DOHH2 (cell line): ENCODE results near the gene MLLT6.
A peak's percentile ranks its signal among the peaks of the same experiment; 100 is the strongest.

ENCODE experiments used
- H3F3A ChIP-seq: fragments of 200-600 bp; sonication (generic), shearing (Covaris generic); 2 replicates; pipeline ENCODE4 v1.6.0; 2016; ENCODE audit warnings: antibody characterized with exemption, mild to moderate bottlenecking; ENCODE audit not compliant: control insufficient read depth, insufficient read depth
- H3K27ac ChIP-seq: fragments of 200-600 bp; sonication (generic); 2 replicates; pipeline ENCODE4 v1.5.1; 2014; ENCODE audit warnings: low read depth, mild to moderate bottlenecking, low read length, moderate library complexity
- H3K27me3 ChIP-seq: fragments of 200-600 bp; sonication (generic); 2 replicates; pipeline ENCODE4 v1.6.1; 2014; ENCODE audit warnings: mild to moderate bottlenecking, low read length, mixed read lengths; ENCODE audit not compliant: control insufficient read depth
- H3K36me3 ChIP-seq: fragments of 200-600 bp; sonication (generic); 2 replicates; pipeline ENCODE4 v1.6.1; 2014; ENCODE audit warnings: mild to moderate bottlenecking, low read length, moderate library complexity, mixed read lengths; ENCODE audit not compliant: control insufficient read depth
- H3K4me1 ChIP-seq: fragments of 200-600 bp; sonication (generic); 2 replicates; pipeline ENCODE4 v1.6.1; 2014; ENCODE audit warnings: mild to moderate bottlenecking, low read length, mixed read lengths; ENCODE audit not compliant: control insufficient read depth
- H3K4me2 ChIP-seq: fragments of 200-600 bp; sonication (generic); 2 replicates; pipeline ENCODE4 v1.6.0; 2014; ENCODE audit warnings: mild to moderate bottlenecking, low read length, moderate library complexity
- H3K4me3 ChIP-seq: fragments of 200-600 bp; sonication (generic); 2 replicates; pipeline ENCODE4 v1.5.1; 2014; ENCODE audit warnings: mild to moderate bottlenecking, low read length, mixed read lengths
- H3K79me2 ChIP-seq: fragments of 200-600 bp; sonication (generic); 2 replicates; pipeline ENCODE4 v1.6.1; 2014; ENCODE audit warnings: mild to moderate bottlenecking, low read length, mixed read lengths; ENCODE audit not compliant: control insufficient read depth
- H3K9me2 ChIP-seq: fragments of 200-600 bp; sonication (generic); replicated peaks from 2 replicates; pipeline ENCODE4 v1.6.1; 2014; ENCODE audit warnings: mild to moderate bottlenecking, low read length, mixed read lengths; ENCODE audit not compliant: control insufficient read depth
- H3K9me3 ChIP-seq: fragments of 200-600 bp; sonication (generic); 2 replicates; pipeline ENCODE4 v1.6.1; 2014; ENCODE audit warnings: antibody characterized with exemption, low read length, mixed read lengths; ENCODE audit not compliant: control insufficient read depth, insufficient read depth
- H4K20me1 ChIP-seq: fragments of 200-600 bp; sonication (generic); 2 replicates; pipeline ENCODE4 v1.6.0; 2014; ENCODE audit warnings: low read depth, mild to moderate bottlenecking, antibody characterized with exemption, low read length, moderate library complexity; ENCODE audit not compliant: control insufficient read depth, insufficient read depth
- EZH2phosphoT487 ChIP-seq: fragments of 200-600 bp; sonication (generic); IDR thresholded peaks from 2 replicates; pipeline ENCODE4 v1.6.1; 2017; ENCODE audit warnings: borderline replicate concordance, mild to moderate bottlenecking, antibody characterized with exemption, low read length, moderate library complexity, mixed read lengths
- TF ChIP-seq, protein P1 (sequence below): fragments of 200-600 bp; sonication (generic); IDR thresholded peaks from one replicate; pipeline ENCODE4 v1.5.1; 2014; ENCODE audit warnings: antibody characterized with exemption, mild to moderate bottlenecking, low read depth, low read length; ENCODE audit not compliant: poor library complexity, severe bottlenecking

The MLLT6 gene

DNA sequence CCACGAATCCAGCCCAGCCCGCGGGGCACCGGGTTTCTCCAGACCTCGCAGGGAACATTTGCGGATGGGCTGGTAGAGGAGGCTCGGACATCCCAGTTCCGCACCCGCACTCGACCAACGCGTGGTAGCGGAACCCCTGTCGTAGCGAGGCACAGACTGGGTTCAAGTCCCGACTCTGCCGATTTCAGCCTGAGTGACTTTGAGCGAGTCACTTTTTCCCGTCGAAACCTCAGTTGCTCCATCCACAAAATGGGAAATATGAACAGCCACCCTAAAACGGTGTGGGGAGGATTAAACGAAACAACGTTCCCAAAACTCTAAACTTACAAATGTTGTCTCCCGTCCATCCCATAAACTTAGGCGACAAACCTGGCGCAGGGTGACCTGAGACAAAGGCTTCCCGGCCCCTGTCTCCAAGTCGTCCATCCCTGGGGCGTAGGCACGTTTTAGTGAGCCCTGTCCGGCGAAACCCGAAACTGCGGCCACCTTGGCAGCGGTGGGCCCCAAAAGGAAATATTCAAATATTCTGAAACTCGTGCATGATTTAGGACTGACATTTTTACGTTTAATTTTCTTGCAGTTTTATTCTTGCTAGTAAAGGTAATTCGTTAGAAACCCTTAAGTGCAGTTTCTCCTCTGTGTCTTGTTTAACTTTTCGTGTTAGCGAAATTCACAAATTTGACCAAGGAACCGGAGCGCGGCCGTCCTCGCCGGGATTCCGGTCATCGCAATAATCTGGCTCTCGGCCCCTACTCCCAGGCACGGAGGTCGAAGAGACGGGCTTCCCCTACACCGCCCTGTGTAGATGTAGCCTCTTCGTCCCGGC is 1.9 kb upstream of the MLLT6 start:
- H3K27ac ChIP-seq = peak overlapping the region; percentile 91
- H3K9me2 ChIP-seq = no peaks in the 10 kb centered on the region
- H3K4me3 ChIP-seq = peak overlapping the region; percentile 88
- H3K4me1 ChIP-seq = peaks cover 48% of the 10 kb centered on the region
- H3K27me3 ChIP-seq = no peaks in the 10 kb centered on the region
- H3K36me3 ChIP-seq = peaks cover 28% of the 10 kb centered on the region
- H3K79me2 ChIP-seq = peaks cover 41% of the 10 kb centered on the region
- no peak for TF ChIP-seq EZH2phosphoT487
- TF ChIP-seq, protein P1, sequence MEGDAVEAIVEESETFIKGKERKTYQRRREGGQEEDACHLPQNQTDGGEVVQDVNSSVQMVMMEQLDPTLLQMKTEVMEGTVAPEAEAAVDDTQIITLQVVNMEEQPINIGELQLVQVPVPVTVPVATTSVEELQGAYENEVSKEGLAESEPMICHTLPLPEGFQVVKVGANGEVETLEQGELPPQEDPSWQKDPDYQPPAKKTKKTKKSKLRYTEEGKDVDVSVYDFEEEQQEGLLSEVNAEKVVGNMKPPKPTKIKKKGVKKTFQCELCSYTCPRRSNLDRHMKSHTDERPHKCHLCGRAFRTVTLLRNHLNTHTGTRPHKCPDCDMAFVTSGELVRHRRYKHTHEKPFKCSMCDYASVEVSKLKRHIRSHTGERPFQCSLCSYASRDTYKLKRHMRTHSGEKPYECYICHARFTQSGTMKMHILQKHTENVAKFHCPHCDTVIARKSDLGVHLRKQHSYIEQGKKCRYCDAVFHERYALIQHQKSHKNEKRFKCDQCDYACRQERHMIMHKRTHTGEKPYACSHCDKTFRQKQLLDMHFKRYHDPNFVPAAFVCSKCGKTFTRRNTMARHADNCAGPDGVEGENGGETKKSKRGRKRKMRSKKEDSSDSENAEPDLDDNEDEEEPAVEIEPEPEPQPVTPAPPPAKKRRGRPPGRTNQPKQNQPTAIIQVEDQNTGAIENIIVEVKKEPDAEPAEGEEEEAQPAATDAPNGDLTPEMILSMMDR = no peak
- H3K9me3 ChIP-seq = no peaks in the 10 kb centered on the region
- H3F3A ChIP-seq = peaks cover 36% of the 10 kb centered on the region
- H3K4me2 ChIP-seq = peak overlapping the region; percentile 97
- H4K20me1 ChIP-seq = peaks cover 7% of the 10 kb centered on the region

GRCh38 chr17:38703742-38704605 is 1.1 kb upstream of the MLLT6 start:
- Histone ChIP-seq H3K4me3 (peak overlapping the region; percentile 88), H3K4me1 (peaks cover 48% of the 10 kb centered on the region), H3K27me3 (no peaks in the 10 kb centered on the region), H3K36me3 (peaks cover 33% of the 10 kb centered on the region), H3K79me2 (peaks cover 44% of the 10 kb centered on the region), H3F3A (peaks cover 36% of the 10 kb centered on the region), H3K9me3 (no peaks in the 10 kb centered on the region), H4K20me1 (peaks cover 7% of the 10 kb centered on the region), H3K27ac (peak overlapping the region; percentile 91), H3K4me2 (peak overlapping the region; percentile 97), H3K9me2 (no peaks in the 10 kb centered on the region)
- TF ChIP-seq, protein P1 = no peak
- no peak for TF ChIP-seq EZH2phosphoT487

DNA sequence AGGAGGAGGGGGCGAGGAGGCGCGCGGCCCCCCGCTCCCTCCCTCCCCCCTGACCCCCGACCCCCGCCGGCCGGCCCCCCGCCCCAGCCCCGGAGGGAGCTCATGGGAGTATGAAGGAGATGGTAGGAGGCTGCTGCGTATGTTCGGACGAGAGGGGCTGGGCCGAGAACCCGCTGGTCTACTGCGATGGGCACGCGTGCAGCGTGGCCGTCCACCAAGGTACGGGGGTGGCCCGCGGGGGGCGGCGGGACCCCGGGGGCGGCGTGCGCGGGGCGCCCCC is 390 bp downstream of the MLLT6 start:
- H3K9me2 ChIP-seq = no peaks in the 10 kb centered on the region
- peaks cover 48% of the 10 kb centered on the region for H3K36me3 ChIP-seq
- peaks cover 44% of the 10 kb centered on the region for H3K4me1 ChIP-seq
- peaks cover 7% of the 10 kb centered on the region for H4K20me1 ChIP-seq
- no peaks in the 10 kb centered on the region for H3K9me3 ChIP-seq
- peak overlapping the region; percentile 58 for H3K27ac ChIP-seq
- peak overlapping the region; percentile 77 for H3K4me2 ChIP-seq
- H3K4me3 ChIP-seq = peak overlapping the region; percentile 97
- no peaks in the 10 kb centered on the region for H3K27me3 ChIP-seq
- H3F3A ChIP-seq = peaks cover 32% of the 10 kb centered on the region
- no peak for TF ChIP-seq EZH2phosphoT487
- TF ChIP-seq, protein P1 = no peak
- H3K79me2 ChIP-seq = peaks cover 44% of the 10 kb centered on the region
